Motor neuron (in vitro differentiated cells): ENCODE data around the gene TBC1D3B. TPM values are rescaled to one million over a fixed set of nuclear protein-coding genes. Genes with fewer than 3 reads are reported as not detected.
"Not testable (repeated sequence)": the region's sequence is repeated elsewhere in the genome, so short reads cannot be mapped to it uniquely, and the experiment has no call there.

ENCODE experiments used
- ATAC-seq, 8 experiments: fragments of 200-7000 bp; cut with Tn5 transposase; replicated peaks in 6 of 8; 2 replicates each; pipeline ENCODE4 v1.8.0; 2021; ENCODE audit warnings: mild to moderate bottlenecking in 8 of 8, moderate library complexity in 8 of 8
- H3K27ac ChIP-seq, 2 donors: fragments of 250-450 bp; sonication (Bioruptor Pico); 2 replicates each; pipeline ENCODE4 v1.9.0; 2021; ENCODE audit warnings: antibody characterized with exemption in 2 of 2, mild to moderate bottlenecking in 2 of 2, moderate library complexity in 1 of 2
- H3K4me1 ChIP-seq, 2 donors: fragments of 250-450 bp; sonication (Bioruptor Pico); replicated peaks in 1 of 2; 2 replicates each; pipeline ENCODE4 v1.6.1; 2021; ENCODE audit warnings: antibody characterized with exemption in 2 of 2, mild to moderate bottlenecking in 2 of 2, moderate library complexity in 1 of 2
- H3K4me3 ChIP-seq, 5 donors: fragments of 250-450 bp; sonication (Bioruptor Pico); 2 replicates each; pipeline ENCODE4 v1.9.0; 2021; ENCODE audit warnings: antibody characterized with exemption in 5 of 5, mild to moderate bottlenecking in 5 of 5, moderate library complexity in 4 of 5
- WGBS, 10 experiments: fragments of 450-650 bp; shearing (Covaris generic); methylation state at CpG; one replicate each; pipeline ENCODE4 v1.0.0; 2022; 5-methylcytosine and 5-hydroxymethylcytosine counted together
- in situ Hi-C, 9 experiments: fragments of 400-800 bp; cut with MboI; loops; one replicate each; pipeline ENCODE4 v1.15.0; 2021; ENCODE audit warnings: low sequenced_read_pairs in 9 of 9, low pct_unique_long_range_greater_than_20kb in 2 of 9; ENCODE audit not compliant: unreplicated experiment in 9 of 9
- total RNA-seq, 8 experiments: library from RNA; unstranded; fragments of 300-600 nt; gene quantifications; 2 replicates each; pipeline versions ENCODE4 v1.2.3 to v1.2.4, GENCODE V29; 2022

Gene TBC1D3B
- 1 to 10 TPM in 7 of 8 experiments, under 1 TPM in 1; 0.57 to 3.8 (median 2.1) TPM for total RNA-seq

DNA sequence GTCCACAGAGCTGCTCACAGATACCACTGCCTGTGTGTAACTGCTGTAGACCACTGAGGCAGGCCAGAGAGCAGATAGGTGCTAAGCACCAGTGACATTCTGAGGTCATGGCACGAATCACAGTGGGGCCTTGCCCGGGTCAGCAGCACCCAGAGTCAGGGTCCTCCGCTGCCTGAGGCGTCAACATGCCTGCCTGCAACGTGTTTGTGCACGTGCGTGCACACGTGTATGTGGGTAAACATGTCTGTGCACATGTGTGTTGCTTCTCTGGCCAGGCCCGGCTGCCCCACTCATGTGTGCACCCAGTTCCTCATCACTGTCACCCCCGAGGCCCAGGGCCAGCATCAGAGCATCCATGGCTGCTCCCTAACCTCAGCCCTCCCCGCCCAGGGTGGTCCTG, at the start of gene TBC1D3B:
TBC1D3B (minus strand) TSS at position 101 of the 400 bp plus-strand sequence. CDS start 1,586 bp downstream, outside the sequence.
- H3K27ac ChIP-seq, H3K4me1 ChIP-seq, H3K4me3 ChIP-seq, ATAC-seq: not testable (repeated sequence)
- in situ Hi-C loops, result loop anchor here in 1 of 9 experiments (25.0 kb wide), 1 partner anchor 311 kb away; the partner anchor contains the start of gene ZNHIT3
- no CpG with 5 or more reads among the region's 11 CpGs for WGBS, 10 experiments

GRCh38 chr17:36222967-36223366, 46.5 kb upstream of the TBC1D3B start:
- H3K27ac ChIP-seq, ATAC-seq, in situ Hi-C loops, H3K4me3 ChIP-seq, H3K4me1 ChIP-seq: not testable (repeated sequence)
- 82% methylated on average over 2 of the region's 12 CpGs; no CpG with 5 or more reads in 9 of the 10 experiments for WGBS, 10 experiments

DNA sequence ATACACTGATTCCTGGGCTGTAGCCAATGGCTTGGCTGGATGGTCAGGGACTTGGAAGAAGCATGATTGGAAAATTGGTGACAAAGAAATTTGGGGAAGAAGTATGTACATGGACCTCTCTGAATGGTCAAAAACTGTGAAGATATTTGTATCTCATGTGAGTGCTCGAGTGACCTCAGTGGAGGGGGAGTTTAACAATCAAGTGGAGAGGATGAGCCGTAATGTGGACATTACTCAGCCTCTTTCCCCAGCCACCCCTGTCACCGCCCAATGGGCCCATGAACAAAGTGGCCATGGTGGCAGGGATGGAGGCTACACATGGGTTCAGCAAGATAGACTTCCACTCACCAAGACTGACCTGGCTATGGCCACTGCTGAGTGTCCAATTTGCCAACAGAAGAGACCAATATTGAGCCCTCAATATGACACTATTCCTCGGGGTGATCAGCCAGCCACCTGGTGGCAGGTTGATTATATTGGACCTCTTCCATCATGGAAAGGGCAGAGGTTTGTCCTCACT, 45.2 kb upstream of the TBC1D3B start:
- ATAC-seq, H3K4me1 ChIP-seq, H3K4me3 ChIP-seq, in situ Hi-C loops, H3K27ac ChIP-seq: not testable (repeated sequence)
- WGBS, 10 experiments, result 20 to 79% (median 55%) methylated on average over 1 to 4 of the region's 4 CpGs; no CpG with 5 or more reads in 3 of the 10 experiments

DNA sequence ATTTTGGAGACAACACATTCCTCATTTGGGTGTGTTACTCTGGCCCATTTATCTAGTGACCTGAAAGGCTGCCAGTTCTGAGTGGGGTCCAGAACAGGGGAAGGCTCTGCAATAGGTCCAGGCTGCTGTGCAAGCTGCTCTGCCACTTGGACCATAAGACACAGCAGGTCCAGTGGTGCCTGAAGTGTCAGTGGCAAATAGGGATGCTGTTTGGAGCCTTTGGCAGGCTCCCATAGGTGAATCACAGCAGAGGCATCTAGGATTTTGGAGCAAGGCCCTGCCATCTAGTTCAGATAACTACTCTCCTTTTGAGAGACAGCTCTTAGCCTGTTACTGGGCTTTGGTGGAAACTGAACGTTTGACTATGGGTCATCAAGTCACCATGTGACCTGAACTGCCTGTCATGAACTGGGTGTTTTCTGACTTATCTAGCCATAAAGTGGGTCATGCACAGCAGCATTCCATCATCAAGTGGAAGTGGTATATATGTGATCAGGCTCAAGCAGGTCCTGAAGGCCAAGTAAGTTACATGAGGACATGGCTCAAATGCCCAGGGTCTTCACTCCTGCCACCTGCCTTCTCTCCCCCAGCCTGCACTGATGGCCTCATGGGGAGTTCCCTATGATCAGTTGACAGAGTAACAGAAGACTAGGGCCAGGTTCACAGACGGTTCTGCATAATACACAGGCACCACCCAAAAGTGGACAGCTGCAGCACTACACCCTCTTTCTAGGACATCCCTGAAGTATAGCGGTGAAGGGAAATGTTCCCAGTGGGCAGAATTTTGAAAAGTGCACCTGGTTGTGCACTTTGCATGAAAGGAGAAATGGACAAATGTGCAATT, 44.5 kb upstream of the TBC1D3B start:
- ATAC-seq, result peak in 1 of 8 experiments; percentile 47
- H3K4me1 ChIP-seq, H3K4me3 ChIP-seq, in situ Hi-C loops, H3K27ac ChIP-seq: not testable (repeated sequence)
- 4 to 95% (median 69%) methylated on average over 1 to 3 of the region's 3 CpGs; no CpG with 5 or more reads in 2 of the 10 experiments for WGBS, 10 experiments

GRCh38 chr17:36219556-36219955, 43.1 kb upstream of the TBC1D3B start:
- H3K4me1 ChIP-seq, H3K4me3 ChIP-seq, ATAC-seq, H3K27ac ChIP-seq, in situ Hi-C loops: not testable (repeated sequence)
- 14 to 100% (median 92%) methylated on average over 1 of the region's 1 CpG; no CpG with 5 or more reads in 2 of the 10 experiments for WGBS, 10 experiments

DNA sequence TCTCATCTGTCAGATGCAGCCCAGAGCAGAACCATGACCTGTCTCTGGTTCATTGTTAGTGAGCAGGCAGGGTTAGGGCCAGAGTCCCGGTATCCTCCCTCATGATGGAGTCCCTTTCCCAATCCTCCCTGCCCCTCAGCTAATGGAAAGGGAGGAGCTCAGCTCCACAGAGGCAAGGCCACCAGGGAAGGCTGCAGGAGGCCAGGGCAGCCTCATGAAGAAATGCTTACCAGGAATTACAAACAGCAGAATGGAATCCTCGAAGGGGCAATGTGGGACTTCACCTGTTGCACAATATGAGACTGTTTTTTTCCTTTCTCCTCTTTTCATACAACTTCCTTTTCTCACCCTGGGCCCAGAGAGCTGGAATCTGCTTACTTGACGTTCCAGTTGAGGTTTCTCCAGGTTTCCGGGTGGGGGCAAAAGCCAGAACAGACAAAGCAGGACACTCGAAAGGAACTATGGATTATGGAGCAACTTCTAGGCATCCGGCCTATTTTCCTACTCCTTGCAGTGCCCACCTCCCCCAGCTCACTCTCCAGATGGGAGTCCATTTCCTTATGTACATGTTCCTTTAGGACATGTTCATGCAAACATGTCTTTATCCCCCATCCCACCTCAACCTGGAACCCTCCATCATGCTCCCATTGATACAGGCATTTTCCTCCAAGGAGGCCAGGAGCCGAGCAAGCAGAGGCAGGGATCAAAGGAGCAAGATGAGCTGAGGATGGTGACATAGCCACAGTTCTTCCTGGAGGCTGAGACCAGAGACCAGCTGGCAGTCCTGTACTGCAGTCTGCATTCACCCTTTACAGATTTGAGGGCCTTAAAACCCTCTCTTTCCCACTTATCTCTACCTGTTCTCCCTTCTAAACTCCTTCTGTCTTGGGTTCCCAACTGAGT, 39.2 kb upstream of the TBC1D3B start:
- H3K27ac ChIP-seq, H3K4me3 ChIP-seq, ATAC-seq, in situ Hi-C loops, H3K4me1 ChIP-seq: not testable (repeated sequence)
- 10 to 79% (median 67%) methylated on average over 2 to 5 of the region's 7 CpGs; no CpG with 5 or more reads in 1 of the 10 experiments for WGBS, 10 experiments

GRCh38 chr17:36214918-36215317, 38.5 kb upstream of the TBC1D3B start:
- no peak overlapping the region for H3K27ac ChIP-seq
- no peaks in the 10 kb centered on the region for H3K4me1 ChIP-seq
- no peak overlapping the region for H3K4me3 ChIP-seq
- in situ Hi-C loops, result no loop called here
- no peak for ATAC-seq

DNA sequence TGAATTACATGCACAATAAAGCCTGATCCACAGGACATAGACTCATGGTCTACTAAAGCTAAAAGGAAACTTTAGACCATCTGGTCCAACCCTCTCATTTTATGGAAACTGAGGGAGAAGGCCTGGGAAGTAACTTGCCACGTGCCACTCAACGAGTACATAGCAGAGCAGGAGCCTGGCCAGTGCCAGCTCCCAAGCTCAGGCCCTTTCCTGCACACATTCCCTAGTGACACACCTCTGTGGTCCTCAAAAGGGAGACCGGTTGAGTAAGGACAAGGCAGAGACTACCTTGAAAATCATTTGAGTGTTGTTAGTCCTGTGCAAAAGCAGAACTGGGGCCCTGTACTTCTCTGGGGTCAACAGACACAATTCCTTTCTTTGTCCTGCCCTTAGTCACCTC, 37.3 kb upstream of the TBC1D3B start:
- H3K4me1 ChIP-seq, result no peaks in the 10 kb centered on the region
- WGBS, 10 experiments, result 30 to 100% (median 94%) methylated on average over 1 to 3 of the region's 3 CpGs; no CpG with 5 or more reads in 3 of the 10 experiments
- no peak for ATAC-seq
- no peak overlapping the region for H3K27ac ChIP-seq
- in situ Hi-C loops, result no loop called here
- no peak overlapping the region for H3K4me3 ChIP-seq

GRCh38 chr17:36212966-36213365, 36.5 kb upstream of the TBC1D3B start:
- Histone ChIP-seq H3K4me3 (no peak overlapping the region), H3K27ac (no peak overlapping the region), H3K4me1 (no peaks in the 10 kb centered on the region)
- 45 to 100% (median 83%) methylated on average over 2 to 3 of the region's 3 CpGs; no CpG with 5 or more reads in 2 of the 10 experiments for WGBS, 10 experiments
- peak in 1 of 8 experiments; percentile 29 for ATAC-seq
- in situ Hi-C loops, result no loop called here

DNA sequence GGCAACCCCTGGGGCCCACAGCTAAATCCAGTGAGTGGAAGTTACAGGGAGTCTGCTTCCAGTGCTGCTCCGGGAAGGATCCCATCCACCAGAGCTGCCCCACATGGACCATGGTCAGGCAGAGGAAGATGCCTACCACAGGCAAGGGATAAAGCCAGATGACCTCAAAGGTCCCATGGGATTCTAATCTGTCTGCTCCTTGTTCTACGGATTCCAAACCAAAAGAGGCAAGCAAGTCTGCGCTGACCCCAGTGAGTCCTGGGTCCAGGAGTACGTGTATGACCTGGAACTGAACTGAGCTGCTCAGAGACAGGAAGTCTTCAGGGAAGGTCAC, 35.8 kb upstream of the TBC1D3B start:
- no peak overlapping the region for H3K4me3 ChIP-seq
- 0 to 90% (median 49%) methylated on average over 1 to 3 of the region's 4 CpGs; no CpG with 5 or more reads in 4 of the 10 experiments for WGBS, 10 experiments
- in situ Hi-C loops, result no loop called here
- H3K4me1 ChIP-seq, result no peaks in the 10 kb centered on the region
- no peak for ATAC-seq
- no peak overlapping the region for H3K27ac ChIP-seq

GRCh38 chr17:36211484-36212271, 35.2 kb upstream of the TBC1D3B start:
- in situ Hi-C loops, ATAC-seq, H3K4me1 ChIP-seq, H3K27ac ChIP-seq, H3K4me3 ChIP-seq: not testable (repeated sequence)
- WGBS, 10 experiments, result 0 to 53% (median 29%) methylated on average over 1 to 3 of the region's 10 CpGs; no CpG with 5 or more reads in 7 of the 10 experiments

DNA sequence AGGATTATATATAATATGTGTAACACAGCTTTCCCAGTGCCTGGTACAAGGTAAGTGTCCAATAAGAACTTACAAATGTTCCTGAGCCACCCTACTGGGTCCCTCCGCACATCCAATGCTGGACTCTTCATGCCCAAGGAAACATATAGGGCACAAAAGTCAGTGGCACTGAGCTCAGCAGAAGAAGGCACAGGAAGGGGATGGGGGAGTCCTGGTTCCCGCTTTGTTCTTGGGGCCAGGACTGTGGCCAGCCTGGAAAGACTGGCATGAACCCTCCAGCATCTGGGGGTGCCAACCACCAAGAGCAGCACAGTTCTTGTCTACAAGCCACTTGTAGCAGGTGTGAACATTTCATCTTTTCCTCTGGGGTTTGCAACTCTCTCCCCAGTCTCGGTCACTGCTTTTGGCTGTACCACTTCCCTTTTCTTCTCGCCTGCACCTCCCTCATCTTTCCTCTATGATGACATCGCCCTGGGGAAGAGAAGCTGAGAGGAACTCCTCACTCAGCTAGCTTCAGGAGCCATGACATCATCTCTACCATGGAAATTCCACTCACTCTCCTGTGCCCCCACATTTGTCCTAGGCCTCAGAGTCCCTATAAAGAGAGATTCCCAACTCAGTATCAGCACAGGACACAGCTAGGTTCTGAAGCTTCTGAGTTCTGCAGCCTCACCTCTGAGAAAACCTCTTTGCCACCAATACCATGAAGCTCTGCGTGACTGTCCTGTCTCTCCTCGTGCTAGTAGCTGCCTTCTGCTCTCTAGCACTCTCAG, 34.2 kb upstream of the TBC1D3B start, which contains the start of gene CCL4L2:
CCL4L2 (plus strand) TSS at position 625 of the 773 bp plus-strand sequence.
- H3K4me3 ChIP-seq, in situ Hi-C loops, H3K27ac ChIP-seq, H3K4me1 ChIP-seq: not testable (repeated sequence)
- 40 to 88% (median 78%) methylated on average over 1 to 7 of the region's 7 CpGs; no CpG with 5 or more reads in 3 of the 10 experiments for WGBS, 10 experiments
- peak in 4 of 8 experiments; percentile 16 to 91 (median 58) for ATAC-seq
